Measurements from ENCODE around the gene CTNNB1. TPM values are rescaled to one million over a fixed set of nuclear protein-coding genes. Genes with fewer than 3 reads are reported as not detected.

Gene CTNNB1
- total RNA-seq, 1 experiment from 2014 or later, result 387 TPM

GRCh38 chr3:41176596-41176995 is 22.7 kb upstream of the CTNNB1 start:
- Mint-ChIP-seq H3K4me1 (peaks cover 18% of the 10 kb centered on the region), H3K9me3 (no peaks in the 10 kb centered on the region), H3K4me3 (no peak overlapping the region), H3K27ac (no peak overlapping the region), H3K36me3 (no peaks in the 10 kb centered on the region), H3K27me3 (ENCODE audit: low read depth) (no peaks in the 10 kb centered on the region; the same call in 1 of the 2 replicates)
- no peak for TF ChIP-seq MYBL2 (CRISPR knock-in tag; IDR thresholded peaks at IDR 0.05)
- no peak for TF ChIP-seq ETV6 (CRISPR knock-in tag; IDR thresholded peaks at IDR 0.05)
- TF ChIP-seq EMX1 (CRISPR knock-in tag; IDR thresholded peaks at IDR 0.05), result no peak
- no peak for TF ChIP-seq FOXP4 (CRISPR knock-in tag; IDR thresholded peaks at IDR 0.05)
- no peak for TF ChIP-seq PREB (CRISPR knock-in tag; IDR thresholded peaks at IDR 0.05; ENCODE audit: borderline replicate concordance)
- no peak for TF ChIP-seq GRHL2 (CRISPR knock-in tag; IDR thresholded peaks at IDR 0.05; ENCODE audit: insufficient replicate concordance, severe bottlenecking)
- TF ChIP-seq ZNF396 (CRISPR knock-in tag; IDR thresholded peaks at IDR 0.05; ENCODE audit: borderline replicate concordance), result no peak
- TF ChIP-seq TEAD1 (CRISPR knock-in tag; IDR thresholded peaks at IDR 0.05), result no peak
- no peak for TF ChIP-seq MLX (CRISPR knock-in tag; IDR thresholded peaks at IDR 0.05)
- TF ChIP-seq ATF3 (CRISPR knock-in tag; conservative IDR thresholded peaks at IDR 0.05), result no peak
- no peak for TF ChIP-seq ZNF121 (CRISPR knock-in tag; IDR thresholded peaks at IDR 0.05)
- TF ChIP-seq ERG (CRISPR knock-in tag; IDR thresholded peaks at IDR 0.05), result no peak
- no peak for TF ChIP-seq JUN (CRISPR knock-in tag; IDR thresholded peaks at IDR 0.05)
- no peak for TF ChIP-seq ARID4B (CRISPR knock-in tag; IDR thresholded peaks at IDR 0.05; ENCODE audit: borderline replicate concordance)
- TF ChIP-seq CDX4 (CRISPR knock-in tag; IDR thresholded peaks at IDR 0.05; ENCODE audit: borderline replicate concordance), result no peak
- TF ChIP-seq SOX15 (CRISPR knock-in tag; IDR thresholded peaks at IDR 0.05), result no peak
- no peak for TF ChIP-seq ZSCAN18 (CRISPR knock-in tag; IDR thresholded peaks at IDR 0.05)
- no peak for TF ChIP-seq GTF2I (CRISPR knock-in tag; conservative IDR thresholded peaks at IDR 0.05)
- DNase-seq (ENCODE audit: low spot score), result no peak
- ATAC-seq, result no peak
- ChIA-PET CTCF (no interaction called here), POLR2A (no interaction called here)

All from WTC11 (cell line).